A549 (cell line): ENCODE results near the gene RBM14. TPM values are rescaled to one million over a fixed set of nuclear protein-coding genes. Genes with fewer than 3 reads are reported as not detected.

Experiments
- CBX8 ChIP-seq: fragments of 200-600 bp; sonication (generic); IDR thresholded peaks from 2 replicates; pipeline ENCODE4 v1.6.1; 2016
- CHD2 ChIP-seq: fragments of 150-350 bp; IDR thresholded peaks from 2 replicates; pipeline ENCODE4 v1.6.1; 2014; ENCODE audit warnings: low read length; ENCODE audit not compliant: partially characterized antibody
- CHD4 ChIP-seq: fragments of 200-600 bp; sonication (generic); IDR thresholded peaks from 2 replicates; pipeline ENCODE4 v1.6.1; 2016; ENCODE audit warnings: antibody characterized with exemption, mild to moderate bottlenecking, borderline replicate concordance
- CTCF ChIP-seq: fragments of >200 bp; sonication (Bioruptor Twin); formaldehyde crosslinking; IDR thresholded peaks from 3 replicates; pipeline ENCODE4 v1.5.1; 2016
- EHMT2 ChIP-seq: fragments of 200-600 bp; sonication (generic); IDR thresholded peaks from 2 replicates; pipeline ENCODE4 v1.6.1; 2016; ENCODE audit warnings: antibody characterized with exemption, low read depth, mild to moderate bottlenecking, moderate library complexity
- EP300 ChIP-seq, 2 experiments: fragments of >200 bp; sonication (Bioruptor Twin); formaldehyde crosslinking; IDR thresholded peaks; 2 replicates in 1 of 2; 3 replicates in 1 of 2; pipeline ENCODE4 v1.6.1; 2016 to 2017
- ESRRA ChIP-seq: fragments of 150-350 bp; IDR thresholded peaks from 2 replicates; pipeline ENCODE4 v1.6.1; 2014; ENCODE audit warnings: mild to moderate bottlenecking, low read length, borderline replicate concordance
- FOSB ChIP-seq: fragments of 250-450 bp; sonication (Bioruptor Pico); IDR thresholded peaks from 2 replicates; pipeline ENCODE4 v1.5.0; 2020; ENCODE audit warnings: mild to moderate bottlenecking, moderate library complexity
- FOXS1 ChIP-seq: fragments of 250-450 bp; sonication (Bioruptor Pico); IDR thresholded peaks from 2 replicates; pipeline ENCODE4 v1.5.0; 2020; ENCODE audit warnings: mild to moderate bottlenecking, moderate library complexity
- GATA3 ChIP-seq: IDR thresholded peaks from 2 replicates; pipeline ENCODE4 v1.6.1; 2012; ENCODE audit warnings: borderline replicate concordance
- HOXB13 ChIP-seq: fragments of 250-450 bp; sonication (Bioruptor Pico); IDR thresholded peaks from 2 replicates; pipeline ENCODE4 v1.5.0; 2020; ENCODE audit warnings: low read depth, mild to moderate bottlenecking, moderate library complexity
- HOXB5 ChIP-seq: fragments of 250-450 bp; sonication (Bioruptor Pico); IDR thresholded peaks from 2 replicates; pipeline ENCODE4 v1.5.0; 2020; ENCODE audit warnings: mild to moderate bottlenecking, moderate library complexity
- MAFK ChIP-seq: fragments of 450-650 bp; IDR thresholded peaks from 2 replicates; pipeline ENCODE4 v1.6.1; 2014; ENCODE audit not compliant: partially characterized antibody
- MYC ChIP-seq: IDR thresholded peaks from 2 replicates; pipeline ENCODE4 v1.6.1; 2012; ENCODE audit warnings: mild to moderate bottlenecking, inconsistent platforms, low read length, improper control_type of control experiment, borderline replicate concordance
- PHF8 ChIP-seq: fragments of 200-600 bp; sonication (generic); IDR thresholded peaks from 2 replicates; pipeline ENCODE4 v1.6.1; 2016; ENCODE audit warnings: low read depth, mild to moderate bottlenecking, antibody characterized with exemption, moderate library complexity, borderline replicate concordance
- REST ChIP-seq: fragments of 200-600 bp; sonication (generic); IDR thresholded peaks from 2 replicates; pipeline ENCODE4 v1.6.1; 2016; ENCODE audit warnings: antibody characterized with exemption, mild to moderate bottlenecking, moderate library complexity
- RNF2 ChIP-seq: fragments of 200-600 bp; sonication (generic); IDR thresholded peaks from 2 replicates; pipeline ENCODE4 v1.6.1; 2016; ENCODE audit warnings: low read depth, mild to moderate bottlenecking, antibody characterized with exemption, moderate library complexity, borderline replicate concordance
- SREBF2 ChIP-seq: fragments of 450-650 bp; IDR thresholded peaks from 2 replicates; pipeline ENCODE4 v1.6.1; 2014; ENCODE audit warnings: mild to moderate bottlenecking, moderate library complexity
- TP53 ChIP-seq: fragments of 250-450 bp; sonication (Bioruptor Pico); IDR thresholded peaks from 2 replicates; pipeline ENCODE4 v1.5.0; 2021; ENCODE audit warnings: mild to moderate bottlenecking, moderate library complexity
- ZFP36 ChIP-seq: fragments of 450-650 bp; IDR thresholded peaks from 2 replicates; pipeline ENCODE4 v1.6.1; 2014; ENCODE audit warnings: borderline replicate concordance; ENCODE audit not compliant: partially characterized antibody
- ZNF302 ChIP-seq: fragments of 250-450 bp; sonication (Bioruptor Pico); IDR thresholded peaks from 2 replicates; pipeline ENCODE4 v1.9.0; 2021; ENCODE audit warnings: inconsistent platforms, mild to moderate bottlenecking, moderate library complexity
- polyA plus RNA-seq, 4 experiments: library from polyadenylated mRNA; depleted of rRNA in 3 of 4; stranded (reverse); fragments of >200 nt; fragmentation: RNase III in 1 of 4; extraction: RNeasy Plus Mini Kit Qiagen cat#74134 plus additional on column Dnase treatment in 1 of 4; gene quantifications; 2 replicates in 3 of 4; 3 replicates in 1 of 4; pipeline ENCODE4 v1.2.3, GENCODE V29; 2011 to 2017
- TF ChIP-seq, protein P1 (sequence below): fragments of 450-650 bp; IDR thresholded peaks from 2 replicates; pipeline ENCODE4 v1.6.1; 2014; ENCODE audit warnings: antibody characterized with exemption
- TF ChIP-seq, protein P2 (sequence below): fragments of >200 bp; sonication (Bioruptor Twin); formaldehyde crosslinking; IDR thresholded peaks from 2 replicates; pipeline ENCODE4 v1.6.1; 2016

Gene RBM14
- polyA plus RNA-seq, 2 of the 4 experiments (the other 2 are of a cell fraction), result 33.0 to 103 TPM

DNA sequence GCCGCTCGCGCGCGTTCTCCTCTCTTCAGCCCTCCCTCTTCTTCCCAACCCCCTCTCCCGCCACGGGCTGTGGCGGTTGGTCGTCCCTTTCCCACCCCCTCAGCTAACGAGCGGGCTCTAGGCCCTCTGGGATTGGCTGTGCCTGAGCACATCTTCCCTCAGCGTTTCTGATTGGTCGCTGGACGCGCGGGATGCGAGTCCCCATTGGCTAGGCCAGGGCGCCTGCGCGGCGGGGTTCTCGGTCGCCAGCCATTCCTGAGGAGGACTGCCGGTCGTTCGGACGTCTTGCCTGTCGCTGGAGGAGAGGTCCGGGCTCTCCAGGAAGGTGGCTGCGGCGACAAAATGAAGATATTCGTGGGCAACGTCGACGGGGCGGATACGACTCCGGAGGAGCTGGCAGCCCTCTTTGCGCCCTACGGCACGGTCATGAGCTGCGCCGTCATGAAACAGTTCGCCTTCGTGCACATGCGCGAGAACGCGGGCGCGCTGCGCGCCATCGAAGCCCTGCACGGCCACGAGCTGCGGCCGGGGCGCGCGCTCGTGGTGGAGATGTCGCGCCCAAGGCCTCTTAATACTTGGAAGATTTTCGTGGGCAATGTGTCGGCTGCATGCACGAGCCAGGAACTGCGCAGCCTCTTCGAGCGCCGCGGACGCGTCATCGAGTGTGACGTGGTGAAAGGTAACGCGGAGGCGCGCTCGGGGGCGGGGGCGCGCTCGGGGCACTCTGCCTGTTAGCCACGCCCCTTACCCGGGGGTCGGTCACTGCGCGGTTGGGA lies at the start of gene RBM14 (continued):
- TF ChIP-seq ZNF302 (CRISPR knock-in tag) (no peak), HOXB5 (CRISPR knock-in tag) (0 out of 2 replicates have a peak, but pooled peaks have one; percentile 52), RNF2 (no peak), FOXS1 (CRISPR knock-in tag) (0 out of 2 replicates have a peak, but pooled peaks have one; percentile 33), CHD2 (no peak), GATA3 (no peak; the same call in 1 of the 2 replicates), HOXB13 (CRISPR knock-in tag) (peak; percentile 83), FOSB (CRISPR knock-in tag) (no peak), MAFK (no peak), ZFP36 (no peak), EP300 (IDR thresholded peaks at IDR 0.05) (no peak), CHD4 (no peak), EHMT2 (no peak), PHF8 (peak; percentile 95; the same call in 1 of the 2 replicates), TP53 (CRISPR knock-in tag) (0 out of 2 replicates have a peak, but pooled peaks have one; percentile 75), REST (no peak), MYC (peak; percentile 44), SREBF2 (no peak), CBX8 (no peak), ESRRA (no peak), CTCF (no peak)
- TF ChIP-seq, protein P1, sequence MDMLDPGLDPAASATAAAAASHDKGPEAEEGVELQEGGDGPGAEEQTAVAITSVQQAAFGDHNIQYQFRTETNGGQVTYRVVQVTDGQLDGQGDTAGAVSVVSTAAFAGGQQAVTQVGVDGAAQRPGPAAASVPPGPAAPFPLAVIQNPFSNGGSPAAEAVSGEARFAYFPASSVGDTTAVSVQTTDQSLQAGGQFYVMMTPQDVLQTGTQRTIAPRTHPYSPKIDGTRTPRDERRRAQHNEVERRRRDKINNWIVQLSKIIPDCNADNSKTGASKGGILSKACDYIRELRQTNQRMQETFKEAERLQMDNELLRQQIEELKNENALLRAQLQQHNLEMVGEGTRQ, result no peak
- TF ChIP-seq, protein P2, sequence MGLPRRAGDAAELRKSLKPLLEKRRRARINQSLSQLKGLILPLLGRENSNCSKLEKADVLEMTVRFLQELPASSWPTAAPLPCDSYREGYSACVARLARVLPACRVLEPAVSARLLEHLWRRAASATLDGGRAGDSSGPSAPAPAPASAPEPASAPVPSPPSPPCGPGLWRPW, result no peak
